HG03469 (cell line): ENCODE results near the gene SLC35E3.

Source experiments
- ATAC-seq: cut with Tn5 transposase; IDR thresholded peaks from one replicate; pipeline ENCODE4 v1.9.1; 2021; ENCODE audit warnings: mild to moderate bottlenecking, moderate library complexity, moderate number of reproducible peaks; ENCODE audit not compliant: unreplicated experiment

The SLC35E3 gene

DNA sequence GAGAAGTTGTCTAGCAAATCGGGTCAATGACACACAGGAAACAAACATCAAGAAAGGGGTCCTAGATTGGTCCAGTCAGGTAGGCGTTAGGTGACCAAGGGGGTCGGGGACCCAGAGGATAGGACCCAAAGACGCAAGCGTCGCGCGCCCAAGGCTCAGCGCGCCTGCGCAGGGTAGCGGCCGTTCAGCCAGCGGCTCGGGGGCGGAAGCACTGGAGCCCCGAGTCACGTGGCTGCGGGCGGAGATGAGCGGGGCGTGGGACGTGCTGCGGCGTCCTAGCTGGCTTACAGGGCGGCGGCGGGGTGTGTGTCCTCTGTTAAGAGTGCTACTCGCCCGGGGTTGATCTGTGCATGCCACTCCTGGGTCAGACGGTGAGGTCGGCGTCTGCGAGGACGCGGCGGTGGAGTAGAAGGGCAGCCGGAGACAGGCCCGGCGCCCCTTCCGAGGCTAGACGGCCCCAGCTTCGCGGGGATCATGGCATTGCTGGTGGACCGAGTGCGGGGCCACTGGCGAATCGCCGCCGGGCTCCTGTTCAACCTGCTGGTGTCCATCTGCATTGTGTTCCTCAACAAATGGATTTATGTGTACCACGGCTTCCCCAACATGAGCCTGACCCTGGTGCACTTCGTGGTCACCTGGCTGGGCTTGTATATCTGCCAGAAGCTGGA, at the start of gene SLC35E3:
TSS of gene SLC35E3 (plus strand) at position 273 of the 668 bp plus-strand sequence. CDS start at position 475, 202 bp downstream.
- peak; percentile 83 for ATAC-seq

DNA sequence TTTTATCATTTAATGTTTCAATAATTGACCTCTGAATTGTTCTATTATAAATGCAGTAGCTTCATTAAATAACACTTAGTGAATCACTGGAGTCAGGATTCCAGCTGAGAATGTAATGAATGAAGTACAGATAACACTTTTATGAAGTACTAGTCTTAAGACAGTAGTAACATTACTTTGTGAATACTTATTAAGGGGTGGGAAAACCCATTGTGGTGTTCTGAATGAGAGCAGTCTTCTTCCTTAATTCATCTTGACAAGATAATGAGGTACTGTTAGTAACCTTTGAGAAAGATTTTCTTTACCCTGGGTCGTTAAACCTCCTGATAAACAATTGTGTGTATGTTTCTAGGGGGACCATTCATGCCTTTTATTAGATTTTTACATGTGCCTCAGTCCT, 46.5 kb upstream of the SLC35E3 start:
- no peak for ATAC-seq

DNA sequence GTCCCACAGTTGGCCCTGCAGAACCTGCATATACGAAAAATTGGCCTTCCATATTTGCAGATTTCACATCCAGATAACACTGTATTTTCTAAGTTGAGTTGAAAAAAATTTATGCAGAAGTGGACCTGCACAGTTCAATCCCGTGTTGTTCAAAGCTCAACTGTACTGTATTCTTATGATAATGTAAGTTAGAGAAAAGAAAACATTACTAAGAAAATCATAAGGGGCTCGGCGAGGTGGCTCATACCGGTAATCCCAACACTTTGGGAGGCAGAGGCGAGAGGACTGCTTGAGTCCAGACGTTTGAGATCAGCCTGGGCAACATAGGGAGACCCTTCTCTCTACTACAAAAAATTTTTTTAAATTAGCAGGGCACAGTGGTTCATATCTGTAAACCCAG, 18.2 kb upstream of the SLC35E3 start:
- ATAC-seq: no peak

DNA sequence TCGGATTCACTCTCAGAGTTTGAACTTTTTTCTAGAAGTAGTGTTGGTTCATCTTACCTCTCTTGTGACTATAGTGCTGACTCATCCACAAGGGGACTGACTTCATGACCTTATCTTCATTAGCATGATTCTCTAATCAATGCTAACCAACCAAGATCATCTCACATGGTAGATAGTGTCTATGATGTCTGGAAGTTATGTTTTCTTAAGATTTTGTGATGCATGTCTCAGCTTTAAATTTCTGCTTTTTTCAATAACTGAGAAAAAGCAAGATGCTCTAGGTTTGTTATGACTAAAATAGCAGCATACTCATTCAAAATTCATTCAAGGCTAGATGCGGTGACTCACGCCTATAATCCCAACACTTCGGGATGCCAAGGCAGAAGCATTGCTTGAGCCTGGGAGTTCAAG, 12.3 kb upstream of the SLC35E3 start:
- ATAC-seq: no peak

DNA sequence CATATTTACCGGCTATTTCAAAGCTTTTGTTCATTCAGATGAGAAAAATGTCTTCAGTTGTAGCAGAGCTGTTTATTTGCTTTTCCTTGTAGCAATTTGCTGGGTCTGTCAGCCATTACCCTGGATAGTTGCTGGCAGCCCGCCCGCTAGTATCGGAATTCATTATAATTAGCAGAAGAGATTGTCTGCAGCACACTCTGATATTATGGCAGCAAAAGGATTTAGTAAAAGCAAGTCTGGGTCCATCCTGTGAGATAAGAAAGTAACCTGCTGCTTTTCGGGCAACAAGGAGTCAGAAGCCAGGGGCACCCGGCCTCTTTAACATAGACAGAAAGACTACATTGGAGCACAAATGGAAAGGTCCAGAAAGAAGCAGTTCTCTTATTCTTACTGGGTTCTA, 6.1 kb upstream of the SLC35E3 start:
- ATAC-seq: no peak

DNA sequence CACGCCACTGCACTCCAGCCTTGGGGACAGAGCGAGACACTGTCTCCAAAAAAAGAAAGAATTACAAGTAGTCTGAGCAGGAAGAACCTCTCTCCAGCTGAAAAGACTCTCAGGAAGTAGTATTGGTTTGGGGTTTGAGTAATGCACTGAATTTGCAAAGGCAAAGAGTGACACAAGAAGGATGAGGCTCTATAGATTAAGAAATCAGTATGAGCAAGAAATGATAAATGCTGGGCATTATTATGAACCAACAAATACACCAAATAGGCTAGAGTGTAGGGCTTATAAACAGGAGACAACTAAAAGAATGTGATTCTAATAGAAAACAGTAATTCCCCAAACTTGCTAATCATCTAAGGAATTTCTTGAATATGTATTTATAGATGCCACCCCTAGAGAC, 2.6 kb upstream of the SLC35E3 start:
- ATAC-seq: no peak

DNA sequence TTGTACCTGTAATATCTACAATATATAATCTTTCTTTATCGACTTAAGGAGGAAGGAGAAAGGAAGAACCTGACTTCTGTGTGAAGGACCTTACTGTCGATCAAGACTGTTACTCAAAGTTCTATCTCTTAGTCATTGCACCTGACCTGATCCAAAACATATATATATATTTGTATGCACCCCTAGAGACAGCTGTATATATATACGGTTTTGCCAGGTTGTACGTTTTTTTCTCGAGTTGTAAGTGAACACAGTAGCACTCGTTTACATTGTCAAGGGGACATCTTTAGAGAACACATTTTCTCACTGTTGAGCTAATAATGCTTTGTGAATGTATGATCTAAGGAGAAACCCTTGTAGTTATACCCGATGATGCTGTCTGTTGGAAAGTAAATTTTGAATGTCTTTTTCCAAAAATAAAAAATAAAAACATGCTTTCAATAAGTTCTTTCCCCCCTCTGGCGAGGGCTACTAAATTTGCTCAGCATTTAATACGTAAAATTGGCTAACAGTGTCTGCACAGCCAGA, 536 bp upstream of the SLC35E3 start:
- no peak for ATAC-seq

DNA sequence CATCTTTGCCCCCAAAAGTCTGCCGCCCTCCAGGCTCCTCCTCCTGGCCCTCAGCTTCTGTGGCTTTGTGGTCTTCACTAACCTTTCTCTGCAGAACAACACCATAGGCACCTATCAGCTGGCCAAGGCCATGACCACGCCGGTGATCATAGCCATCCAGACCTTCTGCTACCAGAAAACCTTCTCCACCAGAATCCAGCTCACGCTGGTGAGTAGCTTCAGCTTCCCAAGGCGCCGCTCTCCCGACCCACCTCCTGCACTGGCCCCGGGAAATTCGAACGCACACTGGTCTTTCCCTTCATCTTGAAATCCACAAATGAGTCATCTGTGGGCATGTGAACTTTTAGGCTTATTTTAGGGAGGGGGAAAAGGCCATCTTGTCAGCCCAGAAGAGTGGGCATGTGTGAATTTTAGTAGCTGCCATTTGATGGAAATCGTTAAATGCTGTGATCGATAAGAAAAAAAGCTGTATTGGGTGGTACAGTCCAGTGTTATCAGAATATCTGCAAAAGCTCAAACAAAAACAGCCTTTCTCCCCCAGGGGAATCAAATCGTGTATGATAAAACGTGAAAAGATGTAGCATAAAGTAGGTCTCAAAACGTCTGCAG, 700 bp downstream of the SLC35E3 start:
- no peak for ATAC-seq

DNA sequence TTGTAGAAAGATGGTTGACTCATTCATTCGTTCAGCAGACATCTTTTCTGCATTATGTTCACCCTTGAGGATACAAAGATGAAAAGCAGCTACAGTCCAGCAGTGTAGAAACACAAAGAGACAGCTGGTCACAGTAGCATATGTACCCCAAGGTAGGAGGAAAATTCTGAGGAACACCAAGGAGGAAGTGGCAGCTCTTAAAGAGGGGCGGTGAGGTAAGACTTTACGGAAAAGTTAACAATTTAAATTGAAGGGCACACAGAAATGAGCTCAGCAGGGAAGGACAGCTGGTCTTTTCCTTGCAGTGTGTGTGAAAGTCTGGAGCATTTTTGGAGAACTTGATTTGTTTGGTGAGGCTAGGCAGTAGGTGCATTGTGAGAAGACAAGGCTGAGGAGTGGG, 3.5 kb downstream of the SLC35E3 start:
- no peak for ATAC-seq

DNA sequence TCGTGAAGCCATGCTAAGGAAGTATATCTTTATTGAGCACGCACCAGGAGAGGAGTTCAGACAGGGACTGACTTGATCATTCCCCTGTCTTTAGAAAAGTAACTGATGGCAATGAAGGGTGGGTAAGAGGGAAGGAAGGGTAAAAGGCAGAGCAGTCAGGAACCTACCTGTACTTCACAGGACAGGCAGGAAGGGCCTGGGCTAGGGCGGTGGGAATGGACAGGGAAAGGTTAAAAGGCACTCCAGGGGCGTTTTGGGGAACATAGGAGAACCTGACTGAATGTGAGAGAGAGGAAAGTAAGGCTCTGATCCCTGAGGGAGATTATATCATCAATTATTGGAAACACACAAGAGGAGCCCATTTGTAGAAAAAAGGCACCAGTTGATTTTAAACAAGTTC, 3.9 kb downstream of the SLC35E3 start:
- ATAC-seq: no peak

DNA sequence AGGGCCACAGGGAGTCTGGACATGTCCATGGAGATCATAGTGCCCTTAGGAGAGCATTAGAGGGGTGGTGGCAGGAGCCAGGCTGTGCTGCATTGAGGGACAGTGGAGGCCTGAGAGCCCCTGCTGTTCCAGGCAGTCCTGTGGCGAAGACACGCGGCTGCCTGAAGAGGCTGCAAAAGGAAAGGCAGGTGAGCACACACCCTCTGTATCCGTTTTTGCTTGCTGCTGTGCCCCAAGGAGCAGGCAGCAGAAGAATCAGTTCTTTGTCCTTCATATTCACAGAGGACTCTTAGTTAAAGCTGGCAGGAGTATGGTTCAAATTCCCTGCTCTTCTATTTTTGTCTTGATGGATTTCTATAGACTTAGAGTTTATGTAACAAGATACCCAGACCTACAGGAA, 4.5 kb downstream of the SLC35E3 start:
- no peak for ATAC-seq

DNA sequence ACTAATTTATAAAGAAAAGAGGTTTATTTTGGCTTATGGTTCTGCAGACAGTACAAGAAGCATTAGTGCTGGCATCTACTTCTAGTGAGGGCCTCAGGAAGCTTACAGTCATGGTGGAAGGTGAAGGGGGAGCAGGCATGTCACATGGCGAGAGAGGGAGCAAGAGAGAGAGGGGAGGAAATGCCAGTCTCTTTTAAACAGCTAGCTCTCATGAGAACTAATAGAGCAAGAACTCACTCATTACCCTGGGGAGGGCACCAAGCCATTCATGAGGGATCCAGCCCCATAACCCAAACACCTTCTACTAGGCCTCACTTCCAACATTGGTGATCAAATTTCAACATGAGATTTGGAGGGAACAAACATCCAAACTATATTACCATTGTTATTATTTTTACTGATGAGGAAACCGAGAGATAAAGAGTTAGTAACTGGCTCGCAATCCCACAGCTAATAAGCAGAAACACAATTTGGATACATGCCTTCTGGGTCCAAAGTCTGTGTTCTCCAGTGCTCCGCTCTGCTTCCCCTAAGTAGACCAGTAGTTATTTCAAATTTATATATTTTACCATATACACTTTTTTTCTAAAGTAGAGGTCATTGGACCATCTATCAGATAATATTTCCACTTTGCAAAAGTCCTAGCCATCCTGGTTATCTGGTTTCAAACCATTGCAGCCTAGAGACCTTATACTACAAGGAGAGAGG, 9.7 kb downstream of the SLC35E3 start:
- ATAC-seq: no peak

DNA sequence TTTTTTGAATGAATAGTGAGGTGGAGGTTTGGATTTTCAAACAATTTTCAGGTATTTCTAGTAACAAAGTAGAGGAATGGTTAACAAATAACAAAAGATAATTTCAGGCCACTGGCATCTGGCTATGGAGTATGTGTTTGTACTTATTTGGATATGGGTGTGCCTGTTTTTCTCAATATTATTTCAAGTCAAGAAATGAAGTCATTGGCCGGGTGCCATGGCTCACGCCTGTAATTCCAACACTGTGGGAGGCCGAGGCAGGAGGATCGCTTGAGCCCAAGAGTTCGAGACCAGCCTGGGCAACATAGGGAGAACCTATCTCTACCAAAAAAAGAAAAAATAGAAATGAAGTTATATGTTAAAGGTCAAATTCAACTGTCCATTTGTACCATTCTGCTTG, 13.9 kb downstream of the SLC35E3 start:
- no peak for ATAC-seq

DNA sequence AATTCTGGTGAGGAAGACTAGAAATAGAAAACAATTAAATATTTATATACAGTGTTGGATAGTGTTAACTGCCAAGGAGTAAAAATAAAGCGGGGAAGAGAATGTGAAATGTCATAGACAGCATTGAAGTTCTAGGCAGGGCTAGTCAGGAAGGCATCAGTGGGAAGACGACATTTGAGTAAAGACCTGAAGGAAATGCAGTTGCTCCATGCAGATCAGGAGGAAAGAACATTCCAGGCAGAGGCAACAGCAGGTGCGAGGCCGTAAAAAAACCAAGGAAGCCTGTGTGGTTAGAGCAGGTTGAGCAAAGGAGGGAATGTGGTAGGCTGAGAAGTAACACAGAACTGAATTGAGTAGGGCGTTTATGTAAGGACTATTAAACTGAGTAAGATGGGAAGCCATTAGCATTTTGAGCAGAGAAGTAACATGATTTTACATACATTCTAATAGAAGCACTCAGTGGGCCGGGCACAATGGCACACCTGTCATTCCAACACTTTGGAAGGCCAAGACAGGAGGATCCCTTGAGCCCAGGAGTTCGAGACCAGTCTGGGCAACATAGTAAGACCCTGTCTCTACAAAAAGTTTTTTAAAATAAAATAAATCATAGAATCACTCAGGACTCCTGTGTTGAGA, 14.9 kb downstream of the SLC35E3 start:
- no peak for ATAC-seq

DNA sequence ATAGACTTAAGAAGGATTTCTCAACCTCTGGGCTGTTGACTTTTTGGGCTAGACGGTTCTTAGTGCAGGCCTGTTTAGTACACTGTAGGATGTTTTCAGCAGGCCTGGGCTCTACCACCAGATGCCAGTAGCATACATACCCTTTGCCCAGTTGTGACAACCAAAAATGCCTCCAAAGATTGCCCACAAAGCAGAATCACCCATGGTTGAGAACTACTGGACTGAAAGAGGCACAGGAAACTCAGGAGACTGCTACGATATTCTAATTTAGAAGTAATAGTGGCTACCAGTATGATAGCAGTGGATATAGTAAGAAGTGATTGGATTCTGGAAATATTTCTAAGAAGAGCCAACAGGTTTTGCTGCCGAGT, 15.5 kb downstream of the SLC35E3 start:
- no peak for ATAC-seq

DNA sequence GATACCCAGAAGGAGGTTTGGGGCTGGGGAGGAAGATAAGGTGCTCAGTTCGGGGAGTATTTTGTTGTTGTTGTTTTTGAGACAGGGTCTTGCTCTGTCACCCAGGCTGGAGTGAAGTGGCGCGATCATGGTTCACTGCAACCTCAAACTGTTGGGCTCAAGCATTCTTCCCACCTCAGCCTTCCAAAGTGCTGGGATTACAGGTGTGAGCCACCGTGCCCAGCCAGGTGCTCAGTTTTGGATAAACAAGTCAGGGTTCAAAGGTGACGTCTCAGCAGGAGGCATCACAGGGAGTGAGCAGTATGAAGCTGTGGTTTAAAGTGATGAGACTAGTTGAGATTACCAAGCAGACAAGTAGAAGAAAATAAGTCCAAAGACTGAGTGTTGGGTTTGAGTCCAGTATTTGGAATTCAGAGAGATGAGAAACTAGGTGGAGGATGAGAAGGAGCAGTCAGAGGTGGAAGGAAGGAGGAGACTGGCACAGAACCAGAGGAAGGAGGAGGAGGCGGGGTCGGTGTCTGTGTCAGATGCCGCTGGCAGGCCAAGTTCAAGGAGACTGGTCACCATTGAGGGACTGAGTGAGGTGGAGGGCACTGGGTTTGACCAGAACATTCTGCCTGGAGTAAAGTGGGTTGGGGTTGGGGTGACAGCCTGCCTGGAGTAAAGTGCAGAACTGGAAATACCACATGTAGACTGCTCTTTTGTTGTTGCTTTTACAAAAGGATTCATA, 16.1 kb downstream of the SLC35E3 start:
- ATAC-seq: no peak

DNA sequence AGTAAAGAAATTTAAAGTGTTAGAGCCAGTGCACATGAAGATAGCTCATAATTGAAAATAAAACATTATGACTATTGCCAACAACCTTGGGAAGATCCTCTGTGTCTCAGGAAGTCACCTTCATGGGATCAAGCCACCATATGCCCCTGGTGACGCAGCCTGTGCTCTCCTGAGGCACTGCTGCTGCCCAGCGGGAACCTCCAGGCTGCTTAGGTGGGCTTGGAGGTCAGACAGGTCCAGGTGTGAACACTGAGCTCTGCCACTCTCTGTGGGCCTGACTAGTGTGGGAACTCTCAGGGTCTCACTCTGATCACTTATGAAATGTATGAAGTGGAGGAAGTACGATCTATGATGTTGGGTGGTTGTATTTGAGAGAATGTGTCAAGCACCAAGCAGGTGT, 16.7 kb downstream of the SLC35E3 start:
- ATAC-seq: no peak

DNA sequence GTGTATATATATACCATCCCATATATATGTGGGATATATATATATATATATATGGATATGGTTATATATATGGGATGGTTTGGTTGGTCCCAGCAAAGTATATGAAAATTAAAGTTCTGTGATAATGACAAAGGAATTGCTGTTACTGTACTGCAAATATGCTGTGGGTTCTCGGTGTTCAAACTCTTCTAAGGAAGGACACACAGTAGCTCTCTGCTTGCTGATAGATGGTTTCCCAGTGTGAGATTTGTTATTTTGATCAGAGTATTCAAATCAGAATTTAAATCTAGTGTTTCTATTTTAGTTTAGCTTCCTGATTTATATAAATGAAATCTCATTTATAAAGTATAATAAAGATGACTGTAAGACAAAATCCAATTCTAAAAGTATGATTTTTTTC, 19.7 kb downstream of the SLC35E3 start:
- ATAC-seq: no peak

DNA sequence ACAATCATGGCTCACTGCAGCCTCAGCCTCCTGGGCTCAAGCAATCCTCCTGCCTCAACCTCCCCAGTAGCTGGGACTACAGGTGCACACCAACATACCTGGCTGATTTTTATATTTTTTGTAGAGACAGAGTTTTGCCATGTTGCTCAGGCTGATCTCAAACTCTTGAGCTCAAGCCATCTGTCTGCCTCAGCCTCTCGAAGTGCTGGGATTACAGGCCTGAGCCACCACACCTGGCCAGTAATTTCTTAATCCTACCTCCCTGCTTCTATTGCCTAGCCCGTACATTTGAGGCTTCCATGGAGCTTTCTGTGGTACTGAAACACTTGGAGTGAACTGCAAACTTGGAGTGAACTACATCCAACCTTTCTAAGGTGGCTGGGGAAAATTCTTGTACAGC, 20.7 kb downstream of the SLC35E3 start:
- ATAC-seq: no peak

DNA sequence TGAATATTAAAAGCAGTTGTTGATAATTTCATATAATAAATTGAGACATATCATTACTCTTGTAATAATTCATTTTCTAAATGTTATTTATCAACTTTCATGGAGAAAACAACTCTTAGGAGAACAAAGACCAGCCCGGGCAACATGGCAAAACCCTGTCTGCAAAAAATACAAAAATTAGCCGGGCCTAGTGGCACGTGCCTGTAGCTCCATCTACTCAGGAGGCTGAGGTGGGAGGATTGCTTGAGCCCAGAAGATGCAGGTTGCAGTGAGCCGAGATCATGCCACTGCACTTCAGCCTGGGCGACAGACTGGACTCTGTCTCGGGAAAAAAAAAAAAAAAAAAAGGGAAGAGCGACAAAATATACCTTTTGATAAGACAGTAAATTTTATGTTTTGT, 21.2 kb downstream of the SLC35E3 start:
- no peak for ATAC-seq

DNA sequence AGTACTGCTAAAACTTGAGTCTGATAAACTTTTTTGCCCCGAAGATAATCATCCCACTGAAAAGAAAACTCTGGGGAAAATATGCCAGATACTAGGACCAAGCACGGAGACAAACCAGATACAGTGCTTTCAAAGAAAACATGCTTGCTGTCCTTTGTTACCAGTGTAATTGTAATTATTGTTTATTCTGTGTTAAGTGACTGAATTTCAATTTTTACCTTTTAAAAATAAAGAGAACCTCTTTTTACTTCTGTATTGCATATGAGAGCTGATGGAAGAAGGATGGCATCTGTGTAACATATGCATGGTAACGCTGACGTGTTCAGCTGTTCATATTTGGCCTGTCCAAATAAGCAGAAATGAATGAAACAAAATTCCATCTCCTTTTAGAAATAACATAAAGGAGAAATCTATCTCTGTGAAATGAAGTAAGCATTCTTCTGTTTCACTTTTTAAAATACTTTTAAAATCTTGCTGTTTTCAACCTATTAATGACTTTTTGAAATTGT, 22.5 kb downstream of the SLC35E3 start:
- ATAC-seq: no peak
